Thyroid gland (tissue), 4 donors: ENCODE measurements around the gene GRIP2. TPM values are rescaled to one million over a fixed set of nuclear protein-coding genes. Genes with fewer than 3 reads are reported as not detected.

Source experiments
- DNase-seq, 2 donors: peaks; one replicate each; pipeline ENCODE4 v3.0.0-alpha.2; 2019
- H3K27ac ChIP-seq, 3 donors: fragments of 200-600 bp; sonication (generic); 1 replicate in 2 of 3; 2 replicates in 1 of 3; pipeline ENCODE4 v1.5.1; 2016 to 2019; ENCODE audit warnings: mild to moderate bottlenecking in 1 of 3, moderate library complexity in 1 of 3
- H3K27me3 ChIP-seq: fragments of 200-600 bp; sonication (generic); one replicate; pipeline ENCODE4 v1.5.1; 2019
- H3K36me3 ChIP-seq, 2 donors: fragments of 200-600 bp; sonication (generic); one replicate each; pipeline ENCODE4 v1.5.1; 2016 to 2019
- H3K4me1 ChIP-seq, 2 donors: fragments of 200-600 bp; sonication (generic); one replicate each; pipeline ENCODE4 v1.5.1; 2017 to 2019
- H3K4me3 ChIP-seq, 3 donors: fragments of 200-600 bp; sonication (generic); replicated peaks in 1 of 3; 1 replicate in 2 of 3; 2 replicates in 1 of 3; pipeline ENCODE4 v1.5.1; 2016; ENCODE audit warnings: mild to moderate bottlenecking in 1 of 3
- H3K9me3 ChIP-seq: fragments of 200-600 bp; sonication (generic); one replicate; pipeline ENCODE4 v1.5.1; 2017
- CTCF ChIP-seq, 6 experiments: fragments of 200-600 bp in 3 of 6; fragments of 450-650 bp in 3 of 6; sonication (generic) in 3 of 6; IDR thresholded peaks; one replicate each; pipeline ENCODE4 v1.5.1; 2016 to 2019; ENCODE audit warnings: antibody characterized with exemption in 6 of 6, mild to moderate bottlenecking in 2 of 6, inconsistent platforms in 1 of 6, moderate library complexity in 1 of 6
- POLR2A ChIP-seq, 2 donors: fragments of 450-650 bp; IDR thresholded peaks; one replicate each; pipeline ENCODE4 v1.6.1; 2017; ENCODE audit warnings: antibody characterized with exemption in 2 of 2, mild to moderate bottlenecking in 2 of 2, moderate library complexity in 1 of 2
- WGBS, 2 donors: methylation state at CpG; one replicate each; pipeline ENCODE4 v1.1.5; 2017; 5-methylcytosine and 5-hydroxymethylcytosine counted together
- intact Hi-C: fragments of 100-400 bp; cut with DNase I; formaldehyde crosslinking; loops from one replicate; pipeline ENCODE4 v1.15.1; 2023
- total RNA-seq, 4 donors: library from RNA; depleted of rRNA; stranded (reverse); fragments of >200 nt; gene quantifications; one replicate each; pipeline ENCODE4 v1.2.3, GENCODE V29; 2016

GRIP2 gene
- total RNA-seq, 4 donors from 2014 or later = 0.22 to 0.44 (median 0.39) TPM

- 85 to 86% methylated on average over 5 of the region's 5 CpGs for WGBS, 2 donors
- Histone ChIP-seq H3K4me1 (no peaks in the 10 kb centered on the region), H3K9me3 (no peaks in the 10 kb centered on the region), H3K36me3 (no peaks in the 10 kb centered on the region), H3K27ac (no peak overlapping the region), H3K27me3 (no peaks in the 10 kb centered on the region), H3K4me3 (no peak overlapping the region)
- intact Hi-C loops = no loop called here
- no peak for DNase-seq
- TF ChIP-seq POLR2A (IDR thresholded peaks at IDR 0.05) (no peak), CTCF (IDR thresholded peaks at IDR 0.05) (no peak)
These were observed 43.5 kb upstream of the GRIP2 start for GRCh38 chr3:14583548-14584091.

GRCh38 chr3:14582045-14582410 lies 41.9 kb upstream of the GRIP2 start:
- DNase-seq = no peak
- Histone ChIP-seq H3K27me3 (no peaks in the 10 kb centered on the region), H3K36me3 (no peaks in the 10 kb centered on the region), H3K4me3 (no peak overlapping the region), H3K9me3 (no peaks in the 10 kb centered on the region), H3K4me1 (no peaks in the 10 kb centered on the region), H3K27ac (no peak overlapping the region)
- 51 to 69% methylated on average over 4 of the region's 4 CpGs for WGBS, 2 donors
- TF ChIP-seq CTCF (IDR thresholded peaks at IDR 0.05) = no peak
- intact Hi-C loops = no loop called here

- Histone ChIP-seq H3K27me3 (no peaks in the 10 kb centered on the region), H3K9me3 (no peaks in the 10 kb centered on the region), H3K36me3 (no peaks in the 10 kb centered on the region), H3K27ac (no peak overlapping the region), H3K4me1 (no peaks in the 10 kb centered on the region), H3K4me3 (no peak overlapping the region)
- 68 to 78% methylated on average over 4 to 5 of the region's 5 CpGs for WGBS, 2 donors
- TF ChIP-seq POLR2A (IDR thresholded peaks at IDR 0.05) (no peak), CTCF (IDR thresholded peaks at IDR 0.05) (no peak)
- DNase-seq = no peak
- intact Hi-C loops = no loop called here
These were observed 41.3 kb upstream of the GRIP2 start for GRCh38 chr3:14581334-14582044.

- no peaks in the 10 kb centered on the region for H3K36me3 ChIP-seq
- intact Hi-C loops = no loop called here
- TF ChIP-seq CTCF (IDR thresholded peaks at IDR 0.05) = no peak
- no peak for TF ChIP-seq POLR2A (IDR thresholded peaks at IDR 0.05)
- no peaks in the 10 kb centered on the region for H3K9me3 ChIP-seq
- no peak overlapping the region for H3K27ac ChIP-seq
- no peaks in the 10 kb centered on the region for H3K27me3 ChIP-seq
- DNase-seq = no peak
- WGBS, 2 donors = 59 to 66% methylated on average over 5 of the region's 5 CpGs
- H3K4me1 ChIP-seq = no peaks in the 10 kb centered on the region
- H3K4me3 ChIP-seq = no peak overlapping the region
These were observed 37.8 kb upstream of the GRIP2 start for GRCh38 chr3:14577897-14578296.

- H3K4me3 ChIP-seq = no peak overlapping the region
- no peak for TF ChIP-seq CTCF (IDR thresholded peaks at IDR 0.05)
- no peak for TF ChIP-seq POLR2A (IDR thresholded peaks at IDR 0.05)
- no peaks in the 10 kb centered on the region for H3K4me1 ChIP-seq
- H3K27ac ChIP-seq = no peak overlapping the region
- no peaks in the 10 kb centered on the region for H3K36me3 ChIP-seq
- H3K9me3 ChIP-seq = no peaks in the 10 kb centered on the region
- H3K27me3 ChIP-seq = no peaks in the 10 kb centered on the region
- intact Hi-C loops = no loop called here
- DNase-seq = no peak
- 88 to 91% methylated on average over 8 to 9 of the region's 9 CpGs for WGBS, 2 donors
These were observed 36.0 kb upstream of the GRIP2 start for GRCh38 chr3:14576163-14576562.
